Stimulated activated naive CD8-positive, alpha-beta T cell treated with anti-CD3 and anti-CD28 coated beads, Interleukin-15, Interleukin-2, amounts not matched to agents 100 U/mL and 50 U/mL, for 24 hours (primary cell): ENCODE measurements around the gene HMOX1.

Experiments used
- ATAC-seq: fragments of 150-1000 bp; cut with Tn5 transposase; one replicate; pipeline ENCODE4 v1.10.0; 2021
- DNase-seq: peaks from one replicate; pipeline ENCODE4 v3.0.0; 2021

The HMOX1 gene

GRCh38 chr22:35380537-35381423 is at the start of gene HMOX1:
HMOX1 (plus strand) TSS chr22:35381096; CDS start chr22:35381174, 78 bp downstream.
- ATAC-seq (peak; percentile 76), DNase-seq (peak; percentile 65)

- no peak for ATAC-seq
Observed at GRCh38 chr22:35332278-35332677, 48.6 kb upstream of the HMOX1 start.

GRCh38 chr22:35333220-35333619 is 47.7 kb upstream of the HMOX1 start:
- DNase-seq (no peak), ATAC-seq (no peak)

More at GRCh38 chr22:35332278-35332677, 48.6 kb upstream of the HMOX1 start:
- DNase-seq = no peak

DNA sequence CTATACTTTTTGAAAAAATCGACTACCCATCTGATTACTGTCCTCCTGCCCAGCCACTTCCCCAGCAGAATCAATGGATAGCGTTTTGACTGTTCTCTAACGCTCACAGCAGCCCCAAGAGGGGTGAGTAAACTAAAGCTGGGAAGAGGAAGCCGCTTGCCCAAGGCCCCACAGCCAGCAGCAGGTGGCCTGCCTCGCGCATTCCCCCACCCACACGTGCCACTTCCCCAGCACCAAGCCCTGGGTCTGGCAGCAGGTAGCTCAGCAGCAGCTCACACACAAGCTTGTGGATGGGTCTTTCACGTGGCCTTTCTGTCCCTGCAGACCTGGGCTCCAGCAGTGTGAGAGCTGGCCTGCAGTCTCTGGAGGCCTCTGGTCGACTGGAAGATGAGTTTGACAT is 46.9 kb upstream of the HMOX1 start:
- ATAC-seq (peak; percentile 30), DNase-seq (peak; percentile 36)

DNA sequence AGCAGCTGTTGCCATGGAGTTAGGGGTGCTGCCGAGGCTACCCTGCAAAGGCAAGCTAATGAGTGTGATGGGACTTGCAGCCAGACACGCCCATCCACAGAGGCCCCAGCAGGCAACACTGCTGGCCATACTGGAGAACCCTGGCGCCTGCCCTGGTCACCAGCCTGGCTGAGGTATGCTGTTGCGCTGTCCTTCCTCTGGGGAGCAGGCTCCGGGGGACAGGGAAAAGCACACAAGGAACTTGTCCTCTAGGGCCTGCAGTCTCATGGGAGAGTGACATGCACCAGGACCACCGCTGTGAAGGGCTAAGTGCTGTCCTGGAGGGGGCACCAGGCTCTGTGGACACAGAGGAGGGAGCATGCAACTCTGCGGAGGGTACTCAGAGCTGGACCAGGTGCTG is 45.4 kb upstream of the HMOX1 start:
- DNase-seq (no peak), ATAC-seq (no peak)

DNA sequence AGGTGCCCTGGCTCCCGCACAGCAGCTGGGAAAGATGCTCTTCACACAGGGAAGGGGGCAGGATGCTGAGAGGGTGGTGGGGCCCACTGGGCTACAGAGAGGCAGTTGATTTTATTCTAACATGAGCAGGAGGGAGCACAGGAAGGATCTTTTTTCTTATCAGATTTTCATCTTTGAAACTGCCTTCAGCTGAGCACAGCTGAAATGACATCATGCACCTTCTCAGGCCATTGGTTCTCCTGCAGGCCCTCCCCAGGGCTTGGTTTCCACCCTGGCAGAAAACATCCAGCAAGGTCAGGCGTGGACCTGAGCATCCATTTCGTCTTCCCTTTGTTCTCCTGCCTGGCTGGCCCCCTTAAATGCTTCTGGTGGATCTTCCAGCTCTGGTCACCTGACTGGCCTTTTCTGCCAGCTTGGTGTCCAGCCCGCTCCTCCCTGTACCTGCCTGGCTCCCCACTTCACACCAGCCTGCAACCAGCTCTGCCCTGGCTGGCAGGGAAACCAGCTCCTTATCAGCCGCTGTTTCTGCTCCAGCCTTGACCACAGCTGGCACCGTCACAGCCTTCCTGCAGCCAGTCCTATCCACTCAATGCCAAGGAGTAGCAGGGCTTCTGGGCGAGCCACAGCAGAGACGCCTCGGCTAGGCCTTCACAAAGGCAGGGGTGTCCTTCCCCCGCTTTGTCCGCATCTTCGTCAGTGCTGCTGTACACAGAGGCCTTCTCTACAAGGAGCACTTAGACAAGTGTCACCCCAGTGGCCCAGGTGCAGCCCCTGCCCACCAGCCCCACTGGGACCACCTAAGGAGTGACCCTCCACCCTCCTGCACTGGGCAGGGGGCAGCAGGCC is 44.7 kb upstream of the HMOX1 start:
- no peak for DNase-seq
- ATAC-seq = no peak

DNA sequence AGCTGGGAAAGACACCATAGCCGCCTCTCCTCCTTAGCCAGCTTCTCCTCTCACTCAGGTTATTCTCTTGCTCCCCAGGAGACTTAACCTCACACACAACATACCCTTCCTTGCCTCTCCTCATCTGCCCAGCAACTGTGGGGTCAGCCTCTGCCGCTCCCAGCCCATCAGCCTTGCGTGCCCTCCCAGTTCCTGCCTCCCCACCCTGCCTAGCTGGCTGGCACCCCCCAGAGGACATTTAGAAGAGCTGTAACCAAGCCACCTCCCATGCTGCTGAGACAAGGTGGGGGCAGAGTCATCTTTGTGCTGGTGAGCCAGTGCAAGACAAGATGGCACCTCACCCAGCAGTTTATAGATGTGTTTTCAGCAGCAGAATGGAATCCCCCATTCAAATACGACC is 43.0 kb upstream of the HMOX1 start:
- ATAC-seq (no peak), DNase-seq (no peak)

GRCh38 chr22:35341090-35341874 is 39.6 kb upstream of the HMOX1 start:
- DNase-seq = no peak
- no peak for ATAC-seq

- DNase-seq (no peak), ATAC-seq (no peak)
Observed at GRCh38 chr22:35342390-35342789, 38.5 kb upstream of the HMOX1 start.

- DNase-seq (no peak), ATAC-seq (no peak)
Observed at GRCh38 chr22:35343664-35344550, 37.0 kb upstream of the HMOX1 start.

DNA sequence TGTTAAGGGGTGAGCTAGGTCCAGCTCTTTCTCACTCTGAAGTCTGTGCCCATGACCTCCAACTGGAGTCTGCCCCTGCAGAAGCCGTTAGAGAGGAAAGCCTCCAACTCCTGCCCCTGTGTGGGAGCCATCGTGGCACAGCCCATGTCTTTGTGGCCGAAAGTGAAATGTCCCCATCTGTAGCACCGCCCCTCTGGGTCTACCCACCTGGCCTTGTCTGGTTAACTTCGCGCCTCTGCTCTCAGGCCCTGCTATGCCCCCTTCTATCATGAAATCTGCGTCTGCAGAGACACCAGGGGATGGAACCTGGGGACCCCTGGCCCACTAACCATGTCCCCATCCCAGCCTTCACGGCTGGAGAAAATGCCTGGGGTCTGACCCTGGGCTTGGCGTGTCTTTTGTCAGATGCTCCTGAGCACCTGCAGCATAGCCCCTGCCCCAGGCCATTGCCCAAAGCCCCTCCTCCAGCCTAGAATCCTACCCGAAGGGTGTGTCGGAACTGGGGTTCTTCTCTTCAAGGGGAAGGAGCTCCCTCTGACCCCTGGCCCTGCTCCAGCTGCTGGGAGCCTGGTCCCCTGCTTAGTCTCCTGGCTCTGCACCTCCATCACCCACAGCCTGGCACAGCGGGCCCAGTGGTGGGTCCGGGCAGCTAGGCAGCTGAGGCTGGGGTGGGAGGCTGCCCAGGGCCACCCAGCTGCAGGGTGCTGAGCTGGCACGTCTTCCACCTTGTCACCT is 35.8 kb upstream of the HMOX1 start:
- DNase-seq (no peak), ATAC-seq (no peak)

DNA sequence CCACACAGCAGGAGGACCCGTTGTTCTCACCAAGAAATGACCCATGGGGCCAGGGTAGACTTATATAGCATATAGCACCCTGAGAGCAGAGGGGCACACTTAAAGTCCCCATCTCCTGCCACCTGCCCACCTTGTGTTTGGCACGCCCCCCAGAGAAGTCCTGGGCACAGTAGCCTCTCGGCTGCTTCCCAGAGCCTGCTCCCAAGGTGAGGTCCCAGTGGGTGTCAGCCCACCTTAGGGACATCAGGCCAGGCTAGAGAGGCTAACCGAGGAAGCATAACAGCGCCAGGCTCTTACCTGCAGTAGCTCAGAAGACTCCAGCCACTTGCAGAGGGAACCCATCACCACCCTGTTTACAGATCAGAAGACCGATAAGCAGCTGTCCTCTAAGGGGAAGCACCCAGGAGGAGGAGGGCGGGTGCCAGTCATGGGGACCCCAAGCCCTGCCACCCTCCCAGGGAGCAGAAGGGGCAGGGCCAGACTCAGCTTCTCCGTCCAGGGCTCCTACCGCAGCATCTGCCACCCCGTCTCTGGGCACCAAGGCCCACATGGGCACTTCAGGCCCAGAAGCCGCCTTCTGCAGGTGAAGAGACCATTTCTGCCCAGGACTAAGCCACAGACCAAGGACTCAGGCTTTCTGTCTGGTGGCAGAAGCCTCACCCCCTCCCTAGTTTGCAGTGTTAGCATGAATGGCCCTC is 34.9 kb upstream of the HMOX1 start:
- no peak for ATAC-seq

DNA sequence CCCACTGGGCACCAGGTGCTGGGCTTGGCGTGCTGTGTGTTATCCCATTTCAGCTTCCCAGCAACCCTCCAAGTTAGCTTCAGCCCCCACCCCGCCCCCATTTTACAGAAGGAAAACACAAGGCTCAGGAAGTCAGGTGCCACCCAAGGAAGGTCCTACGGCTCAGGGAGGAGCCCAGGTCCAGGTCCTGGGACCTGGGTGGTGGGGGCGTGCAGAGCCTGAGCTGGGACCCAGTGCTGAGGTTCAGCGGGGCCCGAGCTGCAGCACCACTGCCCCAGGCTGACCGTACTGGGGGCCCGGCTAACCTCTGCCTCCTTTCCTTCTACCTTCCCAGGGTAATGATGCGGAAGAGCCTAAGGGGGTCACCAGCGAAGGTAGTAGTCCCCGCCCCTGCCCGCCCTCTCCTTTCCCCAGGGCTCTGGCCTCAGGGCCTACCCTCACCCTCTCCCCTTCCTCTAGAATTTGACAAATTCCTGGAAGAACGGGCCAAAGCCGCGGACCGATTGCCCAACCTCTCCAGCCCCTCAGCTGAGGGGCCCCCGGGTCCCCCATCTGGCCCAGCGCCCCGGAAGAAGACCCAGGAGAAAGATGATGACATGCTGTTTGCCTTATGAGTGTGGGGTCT is 34.2 kb upstream of the HMOX1 start:
- ATAC-seq (no peak), DNase-seq (no peak)

More for the DNA sequence above, 34.9 kb upstream of the HMOX1 start:
- no peak for DNase-seq

GRCh38 chr22:35347462-35347861 is 33.4 kb upstream of the HMOX1 start:
- no peak for ATAC-seq
- DNase-seq = no peak

DNA sequence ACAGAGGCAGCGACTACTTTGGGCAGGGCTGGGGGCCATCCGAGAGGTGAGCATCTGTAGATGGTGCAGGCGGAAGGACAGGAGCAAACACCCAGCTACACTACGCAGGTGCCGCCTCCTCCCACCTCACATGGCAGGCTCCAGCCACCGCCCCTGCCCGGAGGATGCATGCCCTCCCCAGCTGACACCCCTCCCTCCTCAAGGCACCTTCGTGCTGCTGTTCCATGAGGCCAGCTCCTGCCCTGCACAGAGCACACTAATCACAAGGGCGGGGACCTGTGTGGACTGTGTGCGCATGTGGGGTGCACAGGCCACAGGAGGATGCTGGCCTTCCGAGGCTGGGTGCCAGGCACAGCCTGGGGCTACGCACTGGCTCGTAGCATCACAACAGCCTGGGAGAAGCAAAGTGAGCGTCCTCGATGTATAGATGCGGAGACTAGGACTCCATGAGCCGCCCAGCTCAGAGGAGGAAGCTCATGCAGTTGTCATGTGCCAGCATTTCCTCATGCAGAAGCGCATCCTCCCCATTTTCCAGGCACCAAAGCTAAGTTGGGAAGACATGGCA is 32.8 kb upstream of the HMOX1 start:
- DNase-seq = no peak
- no peak for ATAC-seq

DNA sequence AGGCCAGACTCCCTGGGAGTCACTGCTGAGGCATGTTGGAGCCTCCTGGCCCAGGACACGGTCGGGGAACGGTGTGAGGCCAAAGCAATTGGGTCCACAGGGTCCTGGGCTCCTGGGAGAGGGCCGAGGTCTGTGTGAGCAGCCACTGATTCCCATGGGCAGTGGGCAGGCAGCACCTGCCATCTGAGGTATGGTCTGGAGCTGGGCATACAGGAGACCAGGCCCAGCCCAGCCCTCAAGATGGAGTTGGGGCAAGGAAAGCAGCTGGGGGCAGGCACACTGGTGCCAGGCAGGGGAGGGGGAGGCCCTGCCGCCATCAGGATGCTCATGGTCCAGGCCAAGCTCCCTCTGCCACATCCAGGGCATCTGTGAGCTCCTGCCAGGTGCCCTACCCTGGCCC is 32.2 kb upstream of the HMOX1 start:
- ATAC-seq = no peak
- DNase-seq = no peak

GRCh38 chr22:35349368-35349703 is 31.6 kb upstream of the HMOX1 start:
- DNase-seq (no peak), ATAC-seq (no peak)

DNA sequence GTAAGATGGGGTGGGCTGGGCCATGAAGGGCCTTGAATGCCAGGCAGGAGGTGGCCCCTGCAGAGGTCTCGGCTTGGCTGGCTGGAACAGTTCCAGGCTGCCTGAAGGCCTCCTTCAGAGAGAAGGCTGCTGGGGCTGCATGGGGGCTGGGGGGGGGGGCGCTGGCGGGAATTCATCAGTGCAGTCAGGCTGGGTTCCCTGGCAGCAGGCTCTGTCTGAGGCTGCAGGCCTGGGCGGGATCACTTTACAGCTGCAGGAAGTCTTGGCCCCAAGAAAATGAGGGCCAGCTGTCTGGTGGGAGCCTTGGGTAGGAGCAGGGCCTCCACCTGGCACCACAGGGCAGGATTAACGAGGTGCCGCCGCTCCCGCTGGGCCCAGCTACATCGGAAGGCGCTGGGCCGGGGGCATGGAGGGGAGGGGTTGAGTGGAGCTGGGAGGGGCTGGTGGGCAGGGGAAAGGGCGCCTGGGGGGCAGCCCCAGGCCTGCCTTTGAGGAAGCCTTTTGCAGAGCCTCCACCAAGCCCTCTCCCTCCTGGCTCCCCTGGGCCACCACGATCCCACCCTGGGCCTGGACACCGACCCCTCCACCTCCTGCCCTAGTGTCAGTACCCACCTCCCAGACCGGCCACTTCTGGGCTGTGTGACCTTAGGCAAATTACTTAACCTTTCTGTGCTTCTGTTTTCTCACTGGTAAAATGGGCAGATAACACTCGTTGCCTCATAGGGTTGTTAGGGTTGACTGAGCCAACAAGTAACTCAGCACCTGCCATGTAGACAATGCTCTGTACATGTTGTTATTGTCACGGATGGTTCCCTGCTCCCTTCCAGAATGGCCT is 31.0 kb upstream of the HMOX1 start:
- ATAC-seq = no peak
- no peak for DNase-seq
